HG02678 (cell line): ENCODE data around the gene LMX1B.

Experiments
- ATAC-seq: cut with Tn5 transposase; IDR thresholded peaks from one replicate; pipeline ENCODE4 v1.9.1; 2021; ENCODE audit warnings: mild to moderate bottlenecking, moderate library complexity; ENCODE audit not compliant: unreplicated experiment

Gene LMX1B

DNA sequence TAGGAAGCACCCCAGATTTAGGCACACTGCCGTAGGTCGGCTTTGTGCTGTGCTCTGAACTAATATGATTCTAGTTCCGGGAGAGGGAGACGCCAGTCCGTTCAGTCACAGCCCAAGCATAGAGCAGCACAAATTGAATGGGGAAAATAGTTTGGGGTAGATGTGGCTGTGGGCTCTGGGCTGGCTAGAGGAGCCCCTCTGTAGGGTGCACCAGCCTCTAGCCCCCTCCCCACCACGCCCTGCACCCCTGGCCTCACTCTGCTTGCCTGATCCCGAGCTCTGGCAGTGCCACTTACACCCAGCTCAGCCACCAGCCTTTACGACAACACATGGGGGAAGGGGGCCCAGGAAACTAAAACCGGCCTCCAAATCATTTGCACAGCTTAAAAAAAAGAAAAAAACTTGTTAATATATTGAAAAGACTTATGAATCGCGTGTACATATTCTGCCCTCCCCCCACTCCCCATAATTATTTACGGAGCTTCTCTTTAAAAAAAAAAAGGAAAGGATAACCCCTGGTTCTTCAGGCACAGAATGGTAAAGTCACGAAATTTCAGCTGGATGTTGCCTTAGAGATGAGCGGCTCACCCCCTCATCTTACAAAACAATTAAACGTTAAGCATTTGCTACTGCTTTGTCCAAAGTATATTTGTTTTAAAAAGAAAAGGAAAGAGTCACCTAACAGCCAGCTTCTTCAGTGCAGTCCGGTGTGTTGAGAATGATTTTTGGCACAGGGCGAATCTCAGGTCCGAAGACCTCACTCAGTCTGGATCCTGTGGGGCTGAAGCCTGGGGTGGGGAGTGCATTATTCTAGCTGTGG lies 3.5 kb downstream of the LMX1B start:
- no peak for ATAC-seq

DNA sequence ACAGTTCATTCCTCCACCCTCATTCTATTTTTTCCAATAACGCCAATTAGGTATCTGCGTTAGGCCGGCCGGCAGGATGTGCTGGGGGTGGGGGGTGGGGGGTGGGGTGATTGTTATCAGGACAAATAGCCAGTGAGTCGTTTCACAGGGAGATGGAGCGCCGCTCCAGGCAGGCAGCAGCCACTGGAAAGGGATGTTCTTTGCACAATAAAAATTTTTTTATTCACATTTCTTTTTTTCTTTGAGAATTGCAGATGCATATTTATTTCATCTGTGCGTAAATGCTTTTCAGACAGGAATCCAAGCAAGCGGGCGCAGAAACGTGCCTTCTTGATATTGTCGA lies 4.1 kb downstream of the LMX1B start:
- no peak for ATAC-seq

DNA sequence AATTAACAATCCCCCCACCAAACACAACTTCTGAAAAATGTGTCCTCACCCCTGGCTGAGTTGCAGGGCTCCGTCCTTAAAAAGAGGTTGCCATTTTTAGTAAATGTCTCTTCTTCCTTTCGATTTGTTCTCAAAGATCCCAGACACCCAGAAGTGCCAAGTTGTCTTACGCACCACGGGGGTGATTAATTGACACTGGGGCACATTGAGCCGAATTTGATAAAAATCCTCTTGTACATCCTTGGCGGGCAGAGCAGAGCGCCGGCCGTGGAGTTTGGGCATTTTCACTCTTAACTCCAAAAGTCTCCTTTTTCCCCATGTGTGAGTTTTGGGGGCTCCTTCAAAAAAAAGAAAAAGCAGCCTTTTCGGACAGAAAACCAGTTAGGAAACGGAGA lies 4.5 kb downstream of the LMX1B start:
- no peak for ATAC-seq

DNA sequence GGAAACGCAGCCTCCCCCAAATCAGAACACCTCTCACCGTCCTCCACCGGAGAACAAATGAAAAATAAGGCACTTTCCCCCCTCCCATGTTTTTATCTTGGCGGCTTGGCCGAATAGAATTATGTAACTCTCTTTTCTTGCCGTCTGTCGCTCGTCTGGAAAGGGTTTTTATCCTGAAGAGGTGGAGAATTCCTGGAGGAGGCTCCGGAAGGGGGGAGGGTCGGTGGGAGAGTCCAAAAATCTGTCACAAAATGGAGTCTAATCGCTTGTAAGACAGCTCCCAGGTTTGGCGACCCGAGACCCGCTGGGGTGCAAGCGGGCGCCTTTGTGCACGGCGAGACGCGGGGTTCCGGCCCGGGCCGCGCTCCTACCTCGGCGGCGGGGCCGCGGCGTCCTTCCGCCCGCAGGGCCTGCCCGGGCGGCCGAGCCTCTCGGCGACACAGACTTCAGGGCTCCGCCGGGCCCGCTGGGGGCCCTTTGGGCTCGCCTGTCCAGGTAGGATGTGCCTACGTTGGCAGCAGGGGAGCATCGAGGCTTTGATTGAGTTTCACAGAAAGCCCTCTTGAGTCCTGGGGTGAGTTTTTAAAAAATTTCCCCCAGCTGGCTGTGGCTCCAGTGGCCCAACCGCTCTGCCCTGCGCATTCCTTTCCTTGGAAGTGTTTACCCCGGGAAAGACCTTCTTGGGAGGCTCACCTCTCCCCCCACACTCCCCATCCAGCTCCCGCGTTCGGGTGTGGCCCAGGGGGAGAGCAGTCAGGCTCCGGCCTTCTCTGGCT lies 5.0 kb downstream of the LMX1B start:
- ATAC-seq, result no peak

DNA sequence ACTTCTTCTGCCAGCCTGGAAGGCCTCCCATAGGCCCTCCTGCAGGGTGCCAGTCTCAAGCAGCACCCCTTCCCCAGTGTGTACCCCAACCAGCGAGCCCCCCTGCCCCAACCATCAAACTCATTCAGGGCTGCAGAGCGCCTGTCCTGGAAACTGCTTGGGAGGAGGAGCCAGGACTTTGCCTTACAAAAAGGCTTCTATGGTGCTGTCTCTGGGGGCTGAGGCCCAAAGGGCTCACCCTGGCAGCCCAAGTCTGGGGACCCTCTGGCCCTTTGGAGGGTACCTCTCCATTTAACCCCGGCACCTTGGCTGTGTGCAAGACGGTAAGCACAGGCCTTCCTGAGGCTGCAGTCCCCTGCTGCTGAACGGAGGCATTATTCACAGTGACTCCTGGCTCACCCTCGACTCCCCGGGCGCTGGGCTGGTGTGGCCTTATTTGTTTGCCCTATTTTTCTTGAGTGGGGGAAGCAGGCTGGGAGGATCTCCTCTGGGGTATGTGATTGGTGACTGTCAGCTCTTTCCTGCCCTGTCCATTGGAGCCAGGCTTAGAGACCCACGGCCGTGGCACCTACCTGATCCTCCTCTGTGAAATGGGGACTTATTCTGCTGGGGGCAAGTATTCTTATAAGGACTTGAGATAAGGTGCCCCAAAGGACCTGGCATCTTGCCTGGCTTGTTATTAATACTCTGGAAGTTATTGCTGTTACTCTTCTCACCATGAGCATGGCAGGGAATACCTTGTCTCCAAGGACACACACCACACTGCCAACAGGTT lies 5.8 kb downstream of the LMX1B start:
- no peak for ATAC-seq

GRCh38 chr9:126620478-126620877 lies 6.8 kb downstream of the LMX1B start:
- ATAC-seq, result no peak

GRCh38 chr9:126621061-126621918 lies 7.6 kb downstream of the LMX1B start:
- ATAC-seq, result no peak

- no peak for ATAC-seq
These were observed 8.4 kb downstream of the LMX1B start for GRCh38 chr9:126621919-126622735.

DNA sequence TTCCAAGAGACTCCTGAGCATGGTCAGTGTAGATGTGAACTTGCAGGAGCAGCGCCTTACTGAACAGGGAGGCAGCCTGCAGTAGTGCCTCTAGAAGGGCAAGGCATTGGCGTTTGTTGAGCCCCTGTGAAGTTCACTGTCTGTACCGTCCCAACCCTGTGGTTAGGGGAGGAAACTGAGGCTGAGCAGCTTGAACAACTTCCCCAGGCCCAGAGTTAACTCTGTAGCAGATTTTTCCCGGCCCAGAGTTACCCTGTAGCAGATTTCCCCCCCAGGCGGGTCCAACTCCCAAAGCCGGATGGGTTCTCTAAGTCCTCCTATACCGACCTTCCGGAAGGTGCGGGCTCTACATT lies 9.6 kb downstream of the LMX1B start:
- ATAC-seq, result no peak

- ATAC-seq, result no peak
These were observed 10.1 kb downstream of the LMX1B start for GRCh38 chr9:126623667-126624478.

DNA sequence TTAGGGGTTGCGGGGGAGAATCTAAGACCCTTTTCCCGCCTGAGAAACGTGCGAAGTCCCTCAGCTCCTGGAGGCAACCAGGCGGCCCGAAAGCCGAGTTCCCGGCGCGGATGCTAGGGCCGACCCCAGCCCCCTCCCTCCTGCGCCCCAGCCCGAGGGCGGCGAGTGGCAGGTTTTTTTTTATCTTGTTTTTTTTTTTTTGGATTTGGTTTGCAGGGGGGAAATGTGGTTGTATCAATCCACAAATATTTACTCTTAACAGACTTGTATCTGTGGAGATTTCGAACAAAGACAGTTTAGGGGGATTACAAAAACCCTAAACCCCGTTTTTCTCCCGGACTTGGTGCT lies 10.7 kb downstream of the LMX1B start:
- no peak for ATAC-seq

DNA sequence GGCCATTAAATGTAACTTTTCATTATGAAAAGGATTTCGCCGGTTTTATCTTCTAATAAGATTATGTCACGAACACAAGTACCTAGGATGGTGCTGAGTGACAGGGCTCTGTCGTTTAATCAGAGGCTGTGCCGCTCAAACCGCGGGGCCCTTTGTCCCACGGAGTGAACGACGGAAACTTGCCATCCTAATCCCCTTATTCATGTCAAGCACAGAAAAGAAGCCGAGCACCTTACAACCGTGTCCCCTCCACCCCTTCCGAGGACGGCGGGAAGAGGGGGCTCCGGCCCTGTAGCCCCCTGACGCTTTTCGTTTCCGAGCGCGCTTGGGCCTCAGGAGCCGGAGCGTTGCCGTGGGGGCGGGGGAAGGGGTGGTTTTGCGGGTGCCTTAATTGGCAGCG lies 11.2 kb downstream of the LMX1B start:
- ATAC-seq, result no peak

DNA sequence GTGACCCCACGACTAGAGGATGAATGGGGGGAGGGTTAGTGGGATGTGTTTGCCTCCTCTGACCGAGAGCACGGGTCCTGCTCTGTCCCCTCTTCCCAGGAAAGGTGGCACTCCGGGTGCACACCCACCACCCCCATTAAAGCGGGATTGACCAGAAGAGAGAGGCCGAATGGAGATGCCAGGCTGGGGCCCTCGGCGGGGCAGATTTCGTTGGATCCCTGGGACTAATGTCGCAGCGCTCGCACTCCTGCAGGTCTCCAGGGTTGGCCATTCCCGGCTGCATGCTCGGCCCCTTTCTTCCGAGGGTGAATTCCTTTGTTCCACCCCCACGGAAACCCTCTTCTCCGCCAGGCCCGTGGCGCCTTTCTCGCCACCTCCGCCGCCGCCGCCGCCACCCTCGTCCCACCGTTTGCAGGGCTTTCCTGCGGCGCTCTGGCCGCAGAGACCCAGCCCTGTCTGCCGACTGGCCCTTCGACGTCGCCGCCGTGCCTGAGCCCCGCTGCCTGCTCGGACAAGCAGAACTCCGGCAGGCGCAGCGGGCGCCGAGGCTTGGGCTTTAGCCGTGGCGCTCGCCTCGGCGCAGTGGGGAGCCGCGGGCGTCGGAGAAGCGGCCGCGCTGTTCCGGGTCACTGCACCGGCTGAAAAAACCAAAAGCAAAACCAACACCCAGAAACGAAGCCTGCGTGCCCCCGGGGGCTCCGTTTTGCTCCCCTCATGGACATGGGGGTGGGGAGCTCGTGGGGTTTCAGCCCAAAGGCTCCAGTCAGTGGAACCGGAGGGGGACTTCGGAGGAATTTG lies 11.8 kb downstream of the LMX1B start:
- ATAC-seq, result no peak

- ATAC-seq, result no peak
These were observed 12.6 kb downstream of the LMX1B start for GRCh38 chr9:126626127-126626925.

DNA sequence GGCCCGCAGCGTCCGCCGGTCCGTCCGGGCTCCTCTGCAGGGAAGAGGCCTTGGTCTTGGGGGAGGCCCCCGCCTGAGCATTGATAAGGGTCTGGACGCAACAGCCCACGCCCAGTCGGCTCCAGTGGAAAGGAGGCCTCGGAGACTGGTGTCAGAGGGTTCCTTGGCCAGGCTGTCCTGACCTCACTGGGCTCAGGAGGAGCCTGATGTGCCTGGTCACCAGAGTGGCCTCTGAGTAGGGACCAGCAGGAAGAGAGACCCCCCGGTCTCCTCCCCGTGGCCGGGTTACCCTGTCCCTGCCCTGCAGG lies 13.2 kb downstream of the LMX1B start:
- no peak for ATAC-seq

DNA sequence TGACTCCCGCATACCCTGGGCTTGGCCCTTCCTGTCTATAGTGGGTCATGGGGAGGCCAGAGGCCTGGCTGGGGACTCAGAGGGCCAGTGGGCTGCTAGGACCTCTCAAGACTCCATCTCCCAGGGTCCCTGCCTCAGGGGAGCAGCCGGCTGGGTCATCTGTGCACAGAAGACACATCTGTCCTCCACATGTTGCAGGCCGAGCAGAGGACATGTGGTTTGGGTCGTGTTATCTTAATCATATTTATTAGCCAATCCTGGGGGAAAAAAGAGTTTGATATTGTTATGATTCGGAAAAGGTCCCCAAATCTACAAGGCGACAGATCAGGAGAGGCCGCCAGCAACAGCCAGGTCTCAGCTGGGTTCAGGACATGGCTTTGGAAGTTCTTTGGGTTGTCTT lies 14.4 kb downstream of the LMX1B start:
- ATAC-seq, result no peak

DNA sequence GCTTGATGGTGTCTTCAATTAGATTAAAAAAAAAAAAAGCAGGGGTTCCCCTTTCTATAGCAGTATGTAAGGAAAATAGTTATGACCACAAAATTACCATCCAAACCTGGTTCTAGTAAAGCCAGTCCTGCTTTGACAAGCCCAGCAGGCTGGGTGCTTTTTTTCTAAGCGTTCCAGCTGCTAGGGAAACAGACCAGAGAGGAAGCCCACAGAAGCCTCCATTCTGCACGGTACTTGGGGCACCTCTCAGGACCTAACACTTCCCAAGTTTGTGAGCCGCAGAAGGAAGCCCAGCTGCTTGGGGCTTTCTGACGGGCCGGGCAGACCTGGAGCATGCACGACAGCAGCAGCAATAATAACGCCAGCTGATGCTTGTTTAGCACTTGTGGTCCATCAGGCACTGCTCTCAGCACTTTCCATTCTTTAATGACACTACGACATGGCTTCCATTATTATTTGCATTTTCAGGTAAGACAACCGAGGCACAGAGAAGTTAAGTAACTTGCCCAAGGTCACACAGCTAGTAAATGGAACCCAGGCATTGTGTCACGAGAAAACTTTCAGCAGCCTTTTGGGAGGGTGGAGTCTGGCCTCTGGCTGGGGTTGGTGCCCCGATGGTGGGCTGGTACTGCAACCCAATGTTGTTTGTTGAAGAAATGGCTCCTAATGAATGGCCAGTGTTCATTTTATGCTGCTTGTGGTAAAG lies 15.4 kb downstream of the LMX1B start:
- ATAC-seq, result no peak
